ENCODE data around the gene OLFML2B.

The OLFML2B gene

DNA sequence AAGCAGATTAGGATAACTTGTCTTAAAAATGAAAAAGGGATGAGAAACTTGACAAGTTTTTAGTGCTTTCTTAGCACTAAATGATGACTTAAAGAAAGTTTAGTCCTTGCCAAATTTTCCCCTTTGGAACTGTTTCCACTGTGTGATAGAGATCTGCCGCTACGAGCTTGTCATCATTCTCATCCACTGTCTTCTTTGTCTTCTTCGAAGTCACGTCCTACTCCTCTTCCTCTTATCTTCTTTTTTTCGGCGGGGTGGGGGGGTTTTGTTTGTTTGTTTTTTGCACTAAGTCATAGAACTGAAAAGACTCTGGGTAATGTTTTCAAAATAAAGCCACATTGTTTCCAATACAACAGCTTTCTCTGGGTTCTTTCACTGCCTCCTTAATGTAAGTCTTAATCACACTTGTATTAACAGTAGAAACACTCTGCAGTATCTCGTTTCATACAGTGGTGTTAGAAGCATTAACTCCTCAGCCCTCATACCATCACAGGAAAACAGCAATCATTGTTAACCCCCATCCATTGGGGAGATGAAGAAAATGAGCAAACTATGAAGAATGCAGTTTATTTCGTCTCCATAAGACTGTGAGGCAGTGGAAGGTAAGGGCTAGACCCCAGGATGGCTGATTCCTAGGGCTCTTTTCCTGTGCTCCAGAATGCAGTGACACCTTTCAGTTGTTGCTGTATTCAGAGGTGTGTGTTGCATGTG lies 81.8 kb downstream of the OLFML2B start:
- DNase-seq: no peak

DNA sequence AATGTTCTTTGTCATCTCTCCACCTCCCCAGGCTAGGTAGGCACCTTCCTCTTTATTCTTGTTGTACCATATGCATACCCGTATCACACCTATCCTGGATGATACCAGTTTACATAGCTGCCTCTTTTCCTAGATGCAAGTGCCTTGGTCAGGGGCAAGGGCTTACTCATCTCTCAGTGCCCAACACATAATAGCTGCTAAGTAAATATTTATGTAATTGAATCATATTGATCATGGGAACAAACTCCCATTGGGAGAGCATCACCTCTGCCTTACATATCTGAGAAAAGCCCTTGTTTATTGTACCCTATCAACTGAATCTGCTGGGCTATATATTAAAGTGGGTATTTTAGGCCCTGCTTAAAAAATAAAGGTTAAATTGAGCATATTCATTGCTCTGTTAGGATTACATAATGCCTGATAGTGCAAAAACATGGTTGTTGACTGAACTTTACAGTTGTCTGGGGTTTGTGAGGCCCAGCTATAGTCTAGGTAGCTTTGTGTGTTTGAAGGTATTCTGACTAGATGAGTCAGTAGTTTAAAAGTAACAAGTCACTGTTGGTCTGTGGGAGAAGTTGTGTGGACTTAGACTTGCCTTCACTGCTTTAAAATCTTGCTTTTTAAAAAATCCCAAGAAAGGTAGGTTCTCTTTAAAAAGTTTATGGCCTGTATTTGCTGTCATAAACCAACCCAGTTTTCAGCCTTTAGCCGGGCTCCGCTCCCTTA lies 82.6 kb downstream of the OLFML2B start:
- no peak for DNase-seq

GRCh38 chr1:161936786-161937185 lies 86.9 kb downstream of the OLFML2B start:
- no peak for DNase-seq

- DNase-seq: no peak
Measured at GRCh38 chr1:161935264-161935663, 88.4 kb downstream of the OLFML2B start.

GRCh38 chr1:161933592-161934588 lies 89.8 kb downstream of the OLFML2B start:
- DNase-seq: no peak
